ENCODE results near the gene CAVIN3. TPM values are rescaled to one million over a fixed set of nuclear protein-coding genes. Genes with fewer than 3 reads are reported as not detected.
A peak's percentile ranks its signal among the peaks of the same experiment; 100 is the strongest.

The CAVIN3 gene
- total and polyA plus RNA-seq, 2 experiments from 2014 or later = 33.2 to 34.2 TPM

GRCh38 chr11:6312106-6312505, 8.2 kb downstream of the CAVIN3 start:
- Histone ChIP-seq H3K79me2 (replicated peaks; ENCODE audit: insufficient read depth) (no peaks in the 10 kb centered on the region), H3K27me3 (ENCODE audit: insufficient read depth) (peaks cover 4% of the 10 kb centered on the region; the same call in 1 of the 2 replicates), H3F3A (replicated peaks; ENCODE audit: low read depth) (no peaks in the 10 kb centered on the region), H4K20me1 (replicated peaks; ENCODE audit: insufficient read depth) (no peaks in the 10 kb centered on the region), H2AFZ (no peak overlapping the region), H3K4me3 (no peak overlapping the region), H3K27ac (ENCODE audit: low read depth) (no peak overlapping the region), H3K4me1 (ENCODE audit: insufficient read depth) (peaks cover 14% of the 10 kb centered on the region), H3K4me2 (no peak overlapping the region), H3K9me2 (ENCODE audit: insufficient read depth) (no peaks in the 10 kb centered on the region), H3K36me3 (ENCODE audit: insufficient read depth) (no peaks in the 10 kb centered on the region)
- Mint-ChIP-seq H3K9me3 (no peaks in the 10 kb centered on the region), H3K4me3 (no peak overlapping the region), H3K4me1 (peaks cover 6% of the 10 kb centered on the region), H3K27me3 (ENCODE audit: insufficient read depth, low read depth, poor library complexity) (no peaks in the 10 kb centered on the region), H3K27ac (no peak overlapping the region), H3K36me3 (ENCODE audit: low read depth) (no peaks in the 10 kb centered on the region)
- no peak for DNase-seq (ENCODE audit: low spot score)
- no peak for ATAC-seq
- no peak for TF ChIP-seq EZH2phosphoT487 (IDR thresholded peaks at IDR 0.05; ENCODE audit: unreplicated experiment)
- TF ChIP-seq ETS1 (IDR thresholded peaks at IDR 0.05) = no peak
- TF ChIP-seq EZH2 (IDR thresholded peaks at IDR 0.05; ENCODE audit: low read depth, unreplicated experiment) = no peak
- no peak for TF ChIP-seq REST (IDR thresholded peaks at IDR 0.05; ENCODE audit: unreplicated experiment)
- TF ChIP-seq STAT1 (IDR thresholded peaks at IDR 0.05; ENCODE audit: unreplicated experiment) = no peak

GRCh38 chr11:6307876-6308275, 12.4 kb downstream of the CAVIN3 start:
- no peaks in the 10 kb centered on the region for H3K9me2 ChIP-seq (ENCODE audit: insufficient read depth)
- no peaks in the 10 kb centered on the region for H3K79me2 ChIP-seq (replicated peaks; ENCODE audit: insufficient read depth)
- no peak overlapping the region for H3K27ac Mint-ChIP-seq
- no peaks in the 10 kb centered on the region for H3K27me3 ChIP-seq (ENCODE audit: insufficient read depth)
- no peaks in the 10 kb centered on the region for H3F3A ChIP-seq (replicated peaks; ENCODE audit: low read depth)
- no peaks in the 10 kb centered on the region for H3K36me3 Mint-ChIP-seq (ENCODE audit: low read depth)
- no peak overlapping the region for H3K4me3 Mint-ChIP-seq
- peak; percentile 61 for ATAC-seq
- H3K27me3 Mint-ChIP-seq (ENCODE audit: insufficient read depth, low read depth, poor library complexity) = peaks cover 2% of the 10 kb centered on the region
- H2AFZ ChIP-seq = peak overlapping the region; percentile 72
- H4K20me1 ChIP-seq (replicated peaks; ENCODE audit: insufficient read depth) = no peaks in the 10 kb centered on the region
- H3K4me2 ChIP-seq = no peak overlapping the region
- H3K4me1 Mint-ChIP-seq = peaks cover 26% of the 10 kb centered on the region
- H3K9me3 Mint-ChIP-seq = no peaks in the 10 kb centered on the region
- no peaks in the 10 kb centered on the region for H3K36me3 ChIP-seq (ENCODE audit: insufficient read depth)
- H3K27ac ChIP-seq (ENCODE audit: low read depth) = no peak overlapping the region
- H3K4me3 ChIP-seq = no peak overlapping the region
- H3K4me1 ChIP-seq (ENCODE audit: insufficient read depth) = peaks cover 27% of the 10 kb centered on the region
- peak; percentile 55 for DNase-seq (ENCODE audit: low spot score)
- TF ChIP-seq ZNF114 (CRISPR knock-in tag; IDR thresholded peaks at IDR 0.05) (no peak), JUNB (IDR thresholded peaks at IDR 0.05; ENCODE audit: unreplicated experiment) (no peak), STAT1 (IDR thresholded peaks at IDR 0.05; ENCODE audit: unreplicated experiment) (no peak), EZH2phosphoT487 (IDR thresholded peaks at IDR 0.05; ENCODE audit: unreplicated experiment) (no peak), ETS1 (IDR thresholded peaks at IDR 0.05) (no peak), ZNF331 (CRISPR knock-in tag; IDR thresholded peaks at IDR 0.05; ENCODE audit: low read depth) (no peak), REST (IDR thresholded peaks at IDR 0.05; ENCODE audit: unreplicated experiment) (no peak)
